SK-N-MC (cell line): ENCODE results near the gene BMP4.

Experiments used
- EZH2 ChIP-seq: fragments of 200-600 bp; sonication (generic); IDR thresholded peaks from one replicate; pipeline ENCODE4 v1.6.1; 2017; ENCODE audit warnings: antibody characterized with exemption
- POLR2AphosphoS5 ChIP-seq: IDR thresholded peaks from 2 replicates; pipeline ENCODE4 v1.6.1; 2012; ENCODE audit warnings: mild to moderate bottlenecking, low read depth, low read length, borderline replicate concordance

DNA sequence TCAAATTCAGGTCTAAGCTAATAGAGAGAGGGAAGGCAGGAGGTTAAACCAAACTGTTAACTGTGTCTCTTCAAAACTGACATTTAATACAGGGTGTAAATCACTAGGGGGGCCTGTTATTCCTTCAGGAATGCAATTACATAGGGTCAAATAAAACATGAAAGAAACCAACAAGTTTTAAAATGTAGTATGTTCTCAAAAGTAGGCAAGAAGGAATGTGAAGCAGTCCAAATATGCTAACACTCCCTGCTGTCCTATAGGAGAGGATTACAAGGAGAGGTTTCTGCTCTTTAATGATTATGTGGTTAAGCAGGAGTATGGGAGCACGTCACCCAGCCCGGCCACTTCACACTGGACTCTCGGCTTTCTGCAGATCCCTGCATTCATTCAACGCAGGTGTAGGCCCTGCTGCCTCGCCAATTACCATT is 42.5 kb upstream of the BMP4 start:
- TF ChIP-seq POLR2AphosphoS5 (no peak), EZH2 (no peak)
